Mesenchymal stem cell (in vitro differentiated cells and primary cell): ENCODE data around the gene OLFML3.
A peak's percentile ranks its signal among the peaks of the same experiment; 100 is the strongest.

Source experiments
- DNase-seq: peaks from one replicate; pipeline ENCODE4 v3.0.0-alpha.2; 2013
- H2AFZ ChIP-seq: one replicate; pipeline ENCODE4 v1.6.1; 2013; ENCODE audit warnings: low read depth, mild to moderate bottlenecking, control low read depth, inconsistent platforms, low read length, moderate library complexity
- H2AK5ac ChIP-seq: 2 replicates; pipeline ENCODE4 v1.6.1; 2013; ENCODE audit warnings: low read length, moderate library complexity, mild to moderate bottlenecking, inconsistent platforms; ENCODE audit not compliant: severe bottlenecking
- H2BK120ac ChIP-seq: one replicate; pipeline ENCODE4 v1.6.1; 2013; ENCODE audit warnings: low read depth, mild to moderate bottlenecking, inconsistent platforms, low read length, moderate library complexity
- H2BK12ac ChIP-seq, 2 experiments: one replicate each; pipeline ENCODE4 v1.6.1; 2013; ENCODE audit warnings: inconsistent platforms in 2 of 2, low read length in 2 of 2, mild to moderate bottlenecking in 2 of 2, moderate library complexity in 2 of 2, control low read depth in 1 of 2
- H2BK15ac ChIP-seq: one replicate; pipeline ENCODE4 v1.6.1; 2013; ENCODE audit warnings: mild to moderate bottlenecking, low read depth, inconsistent platforms; ENCODE audit not compliant: poor library complexity, severe bottlenecking
- H2BK5ac ChIP-seq: 2 replicates; pipeline ENCODE4 v1.6.1; 2013; ENCODE audit warnings: low read depth, mild to moderate bottlenecking, low read length, control low read depth, inconsistent platforms; ENCODE audit not compliant: poor library complexity, severe bottlenecking
- H3K14ac ChIP-seq, 2 experiments: one replicate each; pipeline ENCODE4 v1.6.1; 2013; ENCODE audit warnings: inconsistent platforms in 2 of 2, low read length in 2 of 2, control low read depth in 1 of 2, mild to moderate bottlenecking in 1 of 2, moderate library complexity in 1 of 2
- H3K18ac ChIP-seq, 2 experiments: one replicate each; pipeline ENCODE4 v1.6.1; 2013; ENCODE audit warnings: inconsistent platforms in 2 of 2, low read length in 2 of 2, control low read depth in 1 of 2, low read depth in 1 of 2, mild to moderate bottlenecking in 1 of 2
- H3K23ac ChIP-seq, 2 experiments: one replicate each; pipeline ENCODE4 v1.6.1; 2013; ENCODE audit warnings: inconsistent platforms in 2 of 2, low read length in 2 of 2, mild to moderate bottlenecking in 2 of 2, moderate library complexity in 2 of 2, control low read depth in 1 of 2
- H3K27ac ChIP-seq: 2 replicates; pipeline ENCODE4 v1.5.1; 2013; ENCODE audit warnings: mild to moderate bottlenecking, moderate library complexity, low read length, control low read depth, inconsistent platforms; ENCODE audit not compliant: poor library complexity, severe bottlenecking
- H3K27me3 ChIP-seq, 2 experiments: 2 replicates each; pipeline versions ENCODE4 v1.6.1 to v1.7.0; 2013; ENCODE audit warnings: low read length in 2 of 2, mild to moderate bottlenecking in 2 of 2, moderate library complexity in 2 of 2, control low read depth in 1 of 2, inconsistent platforms in 1 of 2; ENCODE audit not compliant: control insufficient read depth in 1 of 2, insufficient read depth in 1 of 2
- H3K36me3 ChIP-seq, 2 experiments: 2 replicates each; pipeline versions ENCODE4 v1.6.1 to v1.7.0; 2013; ENCODE audit warnings: low read length in 2 of 2, control low read depth in 1 of 2, inconsistent platforms in 1 of 2, low read depth in 1 of 2, mild to moderate bottlenecking in 1 of 2; ENCODE audit not compliant: insufficient read depth in 2 of 2, control insufficient read depth in 1 of 2
- H3K4ac ChIP-seq, 2 experiments: one replicate each; pipeline ENCODE4 v1.6.1; 2013; ENCODE audit warnings: inconsistent platforms in 2 of 2, low read length in 2 of 2, mild to moderate bottlenecking in 2 of 2, moderate library complexity in 2 of 2, control low read depth in 1 of 2, low read depth in 1 of 2
- H3K4me1 ChIP-seq: 2 replicates; pipeline ENCODE4 v1.6.1; 2013; ENCODE audit warnings: low read depth, low read length, control low read depth; ENCODE audit not compliant: control insufficient read depth, insufficient read depth
- H3K4me2 ChIP-seq: 2 replicates; pipeline ENCODE4 v1.6.1; 2013; ENCODE audit warnings: low read length, mild to moderate bottlenecking, inconsistent platforms; ENCODE audit not compliant: poor library complexity, severe bottlenecking
- H3K4me3 ChIP-seq, 2 experiments: 2 replicates each; pipeline versions ENCODE4 v1.5.1 to v1.7.0; 2013; ENCODE audit warnings: low read length in 2 of 2, mild to moderate bottlenecking in 2 of 2, control low read depth in 1 of 2, low read depth in 1 of 2; ENCODE audit not compliant: insufficient read depth in 1 of 2
- H3K79me1 ChIP-seq: replicated peaks from 2 replicates; pipeline ENCODE4 v1.6.1; 2013; ENCODE audit warnings: mild to moderate bottlenecking, control low read depth, low read length, inconsistent platforms; ENCODE audit not compliant: poor library complexity, severe bottlenecking
- H3K9ac ChIP-seq: 2 replicates; pipeline ENCODE4 v1.7.0; 2013; ENCODE audit warnings: mild to moderate bottlenecking, low read length, moderate library complexity
- H3K9me3 ChIP-seq: 2 replicates; pipeline ENCODE4 v1.7.0; 2013; ENCODE audit warnings: mild to moderate bottlenecking, low read length; ENCODE audit not compliant: control insufficient read depth
- H4K8ac ChIP-seq: one replicate; pipeline ENCODE4 v1.6.1; 2013; ENCODE audit warnings: inconsistent platforms, mild to moderate bottlenecking, low read length, moderate library complexity
- H4K91ac ChIP-seq: one replicate; pipeline ENCODE4 v1.6.1; 2013; ENCODE audit warnings: mild to moderate bottlenecking, low read length, inconsistent platforms
- WGBS: methylation state at CpG from one replicate; pipeline ENCODE4 v1.1.7; 2013; ENCODE audit warnings: mixed read lengths; 5-methylcytosine and 5-hydroxymethylcytosine counted together

OLFML3 gene

GRCh38 chr1:113949007-113949406 is 30.3 kb upstream of the OLFML3 start:
- H3K27me3 ChIP-seq = no peaks in the 10 kb centered on the region
- H3K79me1 ChIP-seq = peaks cover 15% of the 10 kb centered on the region
- no peak overlapping the region for H3K18ac ChIP-seq
- peak; percentile 38 for DNase-seq
- peaks cover 4 to 12% of the 10 kb centered on the region in 2 experiments for H3K36me3 ChIP-seq
- H4K91ac ChIP-seq = no peak overlapping the region
- H3K4me3 ChIP-seq = no peak overlapping the region
- H2BK12ac ChIP-seq = no peak overlapping the region
- no peak overlapping the region for H2BK5ac ChIP-seq
- H3K27ac ChIP-seq = no peak overlapping the region
- H2AK5ac ChIP-seq = no peak overlapping the region
- no peaks in the 10 kb centered on the region for H3K4me1 ChIP-seq
- no peak overlapping the region for H3K14ac ChIP-seq
- H4K8ac ChIP-seq = no peak overlapping the region
- H2BK120ac ChIP-seq = no peak overlapping the region
- H3K9me3 ChIP-seq = no peaks in the 10 kb centered on the region
- no peak overlapping the region for H2AFZ ChIP-seq
- no peak overlapping the region for H3K4me2 ChIP-seq
- no peak overlapping the region for H2BK15ac ChIP-seq
- H3K23ac ChIP-seq = no peak overlapping the region
- no peak overlapping the region for H3K9ac ChIP-seq
- H3K4ac ChIP-seq = no peak overlapping the region
- 95% methylated on average over 5 of the region's 5 CpGs for WGBS

DNA sequence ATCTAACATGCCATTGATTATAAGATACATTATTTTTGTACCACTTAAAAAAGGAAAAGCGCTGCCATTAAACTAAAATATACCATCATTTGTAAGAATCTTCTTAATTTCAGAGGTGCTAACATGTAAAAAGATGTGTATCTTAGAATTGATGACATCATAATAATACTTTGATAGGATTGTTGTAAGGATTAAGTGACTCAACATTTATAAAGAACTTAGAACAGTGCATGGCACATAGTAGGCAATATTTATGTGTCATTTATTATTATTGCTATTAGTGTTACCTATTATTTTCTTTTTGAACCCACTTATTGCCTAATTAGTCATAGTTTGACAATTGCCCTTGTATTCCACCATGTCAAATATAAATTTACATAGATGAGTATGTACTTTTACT is 28.4 kb upstream of the OLFML3 start:
- no peak overlapping the region for H3K18ac ChIP-seq
- H3K9ac ChIP-seq = no peak overlapping the region
- H3K27ac ChIP-seq = no peak overlapping the region
- no peak overlapping the region for H2AFZ ChIP-seq
- H3K4me2 ChIP-seq = no peak overlapping the region
- H3K4ac ChIP-seq = no peak overlapping the region
- no peak overlapping the region for H2BK5ac ChIP-seq
- no peaks in the 10 kb centered on the region for H3K27me3 ChIP-seq
- no peaks in the 10 kb centered on the region for H3K4me1 ChIP-seq
- no peak overlapping the region for H3K4me3 ChIP-seq
- H3K14ac ChIP-seq = no peak overlapping the region
- no peak overlapping the region for H3K23ac ChIP-seq
- H3K79me1 ChIP-seq = peaks cover 14% of the 10 kb centered on the region
- H4K91ac ChIP-seq = no peak overlapping the region
- H2BK120ac ChIP-seq = no peak overlapping the region
- WGBS = no CpG with 5 or more reads among the region's 1 CpG
- no peak overlapping the region for H2BK12ac ChIP-seq
- no peak overlapping the region for H4K8ac ChIP-seq
- no peak overlapping the region for H2BK15ac ChIP-seq
- no peak for DNase-seq
- no peak overlapping the region for H2AK5ac ChIP-seq
- peaks cover 0 to 23% of the 10 kb centered on the region in 2 experiments for H3K36me3 ChIP-seq
- no peaks in the 10 kb centered on the region for H3K9me3 ChIP-seq

GRCh38 chr1:113951719-113952118 is 27.6 kb upstream of the OLFML3 start:
- no peak overlapping the region for H3K4ac ChIP-seq
- H2BK15ac ChIP-seq = no peak overlapping the region
- no peak overlapping the region for H2AK5ac ChIP-seq
- H3K27ac ChIP-seq = no peak overlapping the region
- H3K79me1 ChIP-seq = peaks cover 14% of the 10 kb centered on the region
- no peak overlapping the region for H2BK5ac ChIP-seq
- H2BK12ac ChIP-seq = no peak overlapping the region
- H3K9me3 ChIP-seq = no peaks in the 10 kb centered on the region
- H4K8ac ChIP-seq = no peak overlapping the region
- no peak overlapping the region for H3K14ac ChIP-seq
- H3K4me3 ChIP-seq = no peak overlapping the region
- H3K23ac ChIP-seq = no peak overlapping the region
- WGBS = 100% methylated on average over 1 of the region's 2 CpGs
- no peak overlapping the region for H3K9ac ChIP-seq
- no peak overlapping the region for H4K91ac ChIP-seq
- H2BK120ac ChIP-seq = no peak overlapping the region
- DNase-seq = no peak
- no peaks in the 10 kb centered on the region for H3K4me1 ChIP-seq
- no peak overlapping the region for H3K18ac ChIP-seq
- H3K4me2 ChIP-seq = no peak overlapping the region
- no peak overlapping the region for H2AFZ ChIP-seq
- H3K36me3 ChIP-seq = peaks cover 0 to 28% of the 10 kb centered on the region in 2 experiments
- no peaks in the 10 kb centered on the region for H3K27me3 ChIP-seq

DNA sequence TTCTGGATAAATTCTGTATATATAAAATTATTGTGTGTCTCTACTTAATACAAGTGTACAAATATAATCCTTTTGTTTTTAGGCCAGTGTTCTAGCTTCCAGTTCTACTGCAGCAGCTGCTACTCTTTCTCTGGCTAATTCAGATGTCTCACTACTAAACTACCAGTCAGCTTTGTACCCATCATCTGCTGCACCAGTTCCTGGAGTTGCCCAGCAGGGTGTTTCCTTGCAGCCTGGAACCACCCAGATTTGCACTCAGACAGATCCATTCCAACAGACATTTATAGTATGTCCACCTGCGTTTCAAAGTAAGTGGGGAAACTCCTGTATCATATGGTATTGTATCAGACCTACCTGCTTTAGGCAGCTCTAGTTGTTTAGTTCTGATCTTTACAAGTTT is 21.3 kb upstream of the OLFML3 start:
- Histone ChIP-seq H3K27ac (no peak overlapping the region), H3K9me3 (no peaks in the 10 kb centered on the region), H2AFZ (no peak overlapping the region), H3K4me1 (no peaks in the 10 kb centered on the region), H3K23ac (no peak overlapping the region), H2BK12ac (no peak overlapping the region), H3K79me1 (peaks cover 11% of the 10 kb centered on the region), H4K8ac (no peak overlapping the region), H2BK120ac (no peak overlapping the region), H3K27me3 (no peaks in the 10 kb centered on the region), H2BK5ac (no peak overlapping the region), H3K36me3 (peaks cover 3 to 74% of the 10 kb centered on the region in 2 experiments), H3K4me3 (no peak overlapping the region), H3K4ac (no peak overlapping the region), H2AK5ac (no peak overlapping the region), H4K91ac (no peak overlapping the region), H3K4me2 (no peak overlapping the region), H3K9ac (no peak overlapping the region), H3K14ac (no peak overlapping the region), H3K18ac (no peak overlapping the region), H2BK15ac (no peak overlapping the region)
- no peak for DNase-seq
- 100% methylated on average over 1 of the region's 1 CpG for WGBS
